ACHN (cell line): Measurements from ENCODE around the gene VPS29.
"Not testable (repeated sequence)": the region's sequence is repeated elsewhere in the genome, so short reads cannot be mapped to it uniquely, and the experiment has no call there.

ENCODE experiments used
- DNase-seq: peaks from one replicate; pipeline ENCODE4 v3.0.0-alpha.2; 2015
- in situ Hi-C: cut with HindIII; loops from 2 replicates; pipeline ENCODE4 v1.10.0; 2017; ENCODE audit warnings: low sequenced_read_pairs, low pct_ligation_motif_present, low pct_unique_long_range_greater_than_20kb

The VPS29 gene

GRCh38 chr12:110465024-110465423 is 36.9 kb downstream of the VPS29 start:
- no peak for DNase-seq
- in situ Hi-C loops = no loop called here

- DNase-seq, in situ Hi-C loops: not testable (repeated sequence)
Observed at GRCh38 chr12:110461189-110461588, 40.7 kb downstream of the VPS29 start.

GRCh38 chr12:110458756-110459155 is 43.2 kb downstream of the VPS29 start:
- DNase-seq = no peak
- in situ Hi-C loops = no loop called here

GRCh38 chr12:110453569-110454296 is 48.2 kb downstream of the VPS29 start:
- in situ Hi-C loops = no loop called here
- DNase-seq = peak; percentile 25

GRCh38 chr12:110451263-110451662 is 50.6 kb downstream of the VPS29 start:
- in situ Hi-C loops = no loop called here

GRCh38 chr12:110449799-110450497 is 52.0 kb downstream of the VPS29 start, which contains the start of gene ARPC3:
Gene ARPC3, minus strand, starts transcription at chr12:110450337. Its CDS starts 77 bp downstream, at chr12:110450260.
- in situ Hi-C loops = no loop called here
- peak; percentile 99 for DNase-seq

More at GRCh38 chr12:110451263-110451662, 50.6 kb downstream of the VPS29 start:
- DNase-seq = no peak

- in situ Hi-C loops = no loop called here
Observed at GRCh38 chr12:110444455-110444854, 57.5 kb downstream of the VPS29 start.

More at GRCh38 chr12:110444455-110444854, 57.5 kb downstream of the VPS29 start:
- no peak for DNase-seq
